GM21717 (cell line): ENCODE measurements around the gene FAM199X.

Source experiments
- ATAC-seq: cut with Tn5 transposase; IDR thresholded peaks from one replicate; pipeline ENCODE4 v1.9.1; 2021; ENCODE audit warnings: mild to moderate bottlenecking, moderate library complexity; ENCODE audit not compliant: unreplicated experiment

The FAM199X gene

GRCh38 chrX:104165894-104166734 lies at the start of gene FAM199X:
TSS of gene FAM199X (plus strand) at chrX:104166453. CDS start at chrX:104166786, 333 bp downstream.
- peak; percentile 95 for ATAC-seq

- no peak for ATAC-seq
Measured at GRCh38 chrX:104117759-104118158, 48.5 kb upstream of the FAM199X start.

- ATAC-seq = no peak
Measured at GRCh38 chrX:104118765-104119164, 47.5 kb upstream of the FAM199X start.

- ATAC-seq = no peak
Measured at GRCh38 chrX:104122829-104123228, 43.4 kb upstream of the FAM199X start.

- ATAC-seq = no peak
Measured at GRCh38 chrX:104126856-104127255, 39.4 kb upstream of the FAM199X start.

GRCh38 chrX:104130808-104131207 lies 35.4 kb upstream of the FAM199X start:
- ATAC-seq = no peak

- no peak for ATAC-seq
Measured at GRCh38 chrX:104134583-104135261, 31.5 kb upstream of the FAM199X start.

DNA sequence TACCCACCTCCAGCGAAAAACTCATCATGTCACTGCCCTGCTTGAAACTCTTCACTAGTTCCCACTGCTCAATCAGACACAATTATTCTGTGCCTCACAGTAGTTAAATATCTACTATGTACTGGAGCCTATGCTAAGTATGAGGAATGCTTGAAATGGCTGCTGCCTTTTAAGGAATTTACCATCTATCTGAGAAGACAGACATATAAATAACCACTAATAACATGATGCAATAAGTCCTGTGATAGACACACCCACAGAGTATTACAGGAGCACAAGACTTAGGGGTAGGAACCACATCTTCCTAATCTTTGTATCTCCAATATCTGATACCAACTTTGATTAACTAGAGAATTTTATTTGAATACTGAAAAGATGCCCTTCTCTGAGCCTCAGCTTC lies 30.6 kb upstream of the FAM199X start:
- no peak for ATAC-seq

DNA sequence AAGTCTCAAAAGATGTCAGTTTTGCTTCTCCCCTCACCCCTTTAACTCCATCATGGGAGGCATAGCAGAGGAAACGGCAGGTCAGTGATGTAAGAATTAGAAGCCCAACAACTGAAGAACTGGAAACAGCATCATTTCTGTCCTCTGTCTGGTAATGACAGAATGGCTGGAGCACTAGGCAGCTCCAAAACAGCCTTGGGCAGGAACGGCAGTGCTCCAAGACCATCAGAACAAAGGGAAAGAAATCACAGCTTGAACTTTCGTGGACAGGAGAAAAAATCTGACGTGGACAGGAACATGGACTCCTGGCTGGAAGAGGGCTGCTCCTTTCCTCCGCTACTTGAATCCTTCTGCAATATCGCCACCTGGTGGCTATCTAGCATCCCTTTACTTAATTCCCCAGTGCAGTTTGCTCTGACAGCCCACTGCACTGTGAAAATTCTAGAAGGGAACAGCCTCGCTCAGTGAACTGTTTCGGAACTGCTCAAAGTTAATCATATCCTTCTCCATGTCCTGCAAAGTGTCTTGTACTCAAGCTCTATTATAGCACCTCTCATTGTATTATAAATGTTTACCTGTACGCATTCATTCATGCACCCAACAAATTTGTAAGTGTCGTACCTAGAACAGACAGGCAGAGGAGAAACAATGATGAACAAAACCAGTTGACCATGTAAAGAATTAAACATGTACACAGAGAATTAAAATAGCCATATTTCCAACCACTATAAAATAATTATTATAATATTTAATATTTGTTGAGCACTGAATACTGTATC lies 29.8 kb upstream of the FAM199X start:
- ATAC-seq = peak; percentile 92

DNA sequence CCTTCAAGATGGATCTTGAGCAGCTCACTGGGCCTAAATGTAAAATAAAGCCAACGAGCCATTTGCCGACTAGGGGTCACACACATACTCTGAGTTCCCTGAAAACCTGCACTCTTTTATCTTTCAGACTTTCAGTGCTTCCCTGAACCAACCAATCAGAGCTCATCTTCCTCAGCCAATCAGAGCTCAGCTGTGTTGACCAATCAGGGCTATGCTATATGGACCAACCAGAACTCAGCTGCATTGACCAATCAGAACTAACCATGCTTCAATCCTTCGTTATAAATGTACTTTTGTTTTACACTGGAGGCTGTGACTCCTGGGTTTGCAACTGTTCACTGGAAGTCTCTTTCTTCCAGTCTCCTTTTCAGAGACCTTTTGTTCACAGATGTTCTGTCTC lies 28.8 kb upstream of the FAM199X start:
- ATAC-seq = no peak

- ATAC-seq = no peak
Measured at GRCh38 chrX:104141087-104141760, 25.0 kb upstream of the FAM199X start.

DNA sequence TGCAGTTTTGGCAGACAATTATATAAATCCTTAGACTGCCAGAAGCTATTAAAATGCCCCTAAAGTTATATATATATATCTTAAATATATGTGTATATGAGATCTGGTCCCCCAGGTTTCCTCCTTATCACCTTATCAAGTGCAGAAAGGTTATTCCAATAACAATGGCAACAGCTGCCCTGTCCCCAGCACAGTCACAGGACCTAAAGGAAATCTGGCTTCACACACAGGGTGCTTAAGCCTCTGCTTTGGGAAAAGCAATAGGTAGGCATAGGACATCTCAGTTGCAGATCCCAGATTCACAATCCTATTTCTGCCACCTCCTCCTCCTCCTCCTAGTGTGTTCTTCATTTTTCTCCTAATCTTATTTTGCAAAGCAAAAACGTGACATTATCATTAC lies 15.2 kb upstream of the FAM199X start:
- no peak for ATAC-seq

GRCh38 chrX:104156630-104157529 lies 9.4 kb upstream of the FAM199X start, which contains the start of gene SLC25A53:
TSS of gene SLC25A53 (minus strand) at chrX:104157009. CDS start at chrX:104105257, 51,752 bp downstream.
- peak; percentile 93 for ATAC-seq

DNA sequence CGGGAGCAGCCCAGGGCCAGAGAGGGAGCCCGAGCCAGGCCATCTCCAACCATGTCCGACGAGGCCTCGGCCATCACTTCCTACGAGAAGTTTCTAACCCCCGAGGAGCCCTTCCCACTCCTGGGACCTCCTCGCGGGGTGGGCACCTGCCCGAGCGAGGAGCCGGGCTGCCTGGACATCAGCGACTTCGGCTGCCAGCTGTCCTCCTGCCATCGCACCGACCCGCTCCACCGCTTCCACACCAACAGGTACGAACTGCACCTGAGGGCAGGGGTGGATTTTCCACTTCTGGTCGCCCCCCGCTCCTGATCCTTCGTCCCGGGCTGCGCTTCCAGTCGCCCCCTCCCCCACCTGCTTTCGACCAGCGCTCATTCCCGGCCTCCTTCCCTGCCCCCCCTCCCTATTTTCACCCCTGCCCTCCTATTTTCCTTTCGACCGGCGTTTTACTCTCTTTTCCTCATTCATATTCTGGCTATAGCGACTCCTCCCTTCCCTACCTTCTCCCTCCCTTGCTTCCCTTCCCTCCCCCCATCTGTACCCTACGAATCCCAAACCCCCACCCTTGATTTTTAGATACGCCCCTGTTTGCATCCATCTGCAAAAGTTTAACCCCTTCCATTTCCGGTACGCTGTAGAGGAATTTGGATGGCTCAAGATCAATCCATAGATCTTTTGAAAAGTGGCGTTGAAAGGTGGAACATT lies 633 bp downstream of the FAM199X start:
- no peak for ATAC-seq

GRCh38 chrX:104168127-104168526 lies 1.9 kb downstream of the FAM199X start:
- ATAC-seq = no peak

GRCh38 chrX:104172121-104172520 lies 5.9 kb downstream of the FAM199X start:
- ATAC-seq = no peak

GRCh38 chrX:104172788-104173187 lies 6.5 kb downstream of the FAM199X start:
- no peak for ATAC-seq

DNA sequence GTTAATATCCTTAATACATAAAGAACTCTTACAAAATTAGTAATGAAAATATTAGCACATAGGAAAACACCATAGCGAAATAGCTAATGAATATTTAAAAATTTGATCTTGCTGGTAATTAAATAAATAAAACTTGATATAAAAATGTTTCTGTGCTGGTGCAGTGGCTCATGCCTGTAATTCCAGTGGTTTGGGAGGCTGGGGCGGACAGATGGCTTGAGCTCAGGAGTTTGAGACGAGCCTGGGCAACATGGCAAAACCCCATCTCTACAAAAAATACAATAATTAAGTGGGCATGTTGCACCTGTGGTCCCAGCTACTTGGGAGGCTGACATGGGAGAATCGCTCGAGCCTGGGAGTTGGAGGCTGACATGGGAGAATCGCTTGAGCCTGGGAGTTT lies 7.6 kb downstream of the FAM199X start:
- no peak for ATAC-seq

DNA sequence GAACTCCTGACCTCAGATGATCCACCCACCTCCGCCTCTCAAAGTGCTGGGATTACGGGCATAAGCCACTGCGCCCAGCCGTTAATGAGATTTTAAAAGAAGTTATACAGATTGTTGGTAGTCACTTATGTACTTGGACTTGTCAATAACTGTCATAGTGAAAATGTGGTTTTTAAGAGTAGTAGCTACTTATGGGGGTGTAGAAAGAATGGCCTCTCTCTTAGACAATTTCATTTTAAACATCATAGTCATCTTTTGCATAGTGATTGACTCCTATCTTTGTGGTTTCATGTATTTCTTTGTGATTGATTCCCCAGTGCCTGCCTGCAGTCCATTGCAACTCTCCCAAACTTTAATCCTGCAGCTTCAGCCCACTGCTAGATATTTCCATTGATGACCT lies 17.4 kb downstream of the FAM199X start:
- no peak for ATAC-seq
